T-helper 22 cell (primary cell): ENCODE data around the gene SKIDA1.

Experiments used
- DNase-seq: peaks from one replicate; pipeline ENCODE4 v3.0.0-alpha.2; 2020; ENCODE audit warnings: low read depth

The SKIDA1 gene

GRCh38 chr10:21517134-21518031 lies 8.1 kb downstream of the SKIDA1 start:
- no peak for DNase-seq

DNA sequence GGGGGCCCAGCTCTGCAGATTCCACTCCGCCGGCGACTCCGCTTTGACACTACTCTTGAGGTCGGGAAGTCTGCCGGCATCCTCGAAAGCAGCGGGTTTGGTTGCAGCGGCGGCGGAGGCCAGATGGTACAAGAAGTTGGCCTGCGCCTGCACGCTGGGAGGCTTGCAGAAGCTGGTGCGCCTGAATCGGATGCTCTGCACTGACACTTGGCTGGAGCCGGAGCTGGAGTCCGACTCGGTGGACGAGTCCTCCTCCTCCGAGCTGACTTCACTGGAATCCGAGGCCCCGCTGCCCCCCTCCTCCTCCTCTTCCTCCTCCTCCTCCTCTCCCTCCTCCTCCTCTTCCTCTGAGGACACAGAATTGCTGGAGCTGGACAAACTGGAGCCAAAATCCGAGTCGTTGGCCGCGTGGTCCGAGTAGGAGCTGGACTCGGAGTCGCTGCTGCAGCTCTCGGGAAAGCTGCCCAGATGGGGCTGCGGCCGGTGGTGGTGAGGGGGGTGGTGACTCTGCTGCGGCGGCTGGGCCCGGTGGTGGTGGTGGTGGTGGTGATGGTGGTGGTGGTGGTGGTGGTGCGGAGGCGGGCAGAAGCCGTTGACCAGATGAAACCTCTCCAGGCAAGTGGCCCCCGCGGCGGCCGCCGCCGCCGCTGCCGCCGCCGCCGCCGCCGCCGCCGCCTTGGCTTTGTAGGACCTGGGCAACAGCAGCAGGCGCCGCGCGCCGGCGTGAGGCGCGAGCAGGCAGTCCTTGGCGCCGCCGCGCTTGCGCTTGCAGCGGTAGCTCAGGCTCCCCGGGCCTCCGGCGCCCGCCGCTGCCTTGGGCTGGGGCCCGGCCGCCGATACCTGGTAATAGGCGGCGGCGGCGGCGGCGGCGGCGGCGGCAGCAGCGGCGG lies 9.0 kb downstream of the SKIDA1 start:
- DNase-seq, result peak; percentile 25

GRCh38 chr10:21515361-21516241 lies 9.9 kb downstream of the SKIDA1 start:
- DNase-seq, result no peak

DNA sequence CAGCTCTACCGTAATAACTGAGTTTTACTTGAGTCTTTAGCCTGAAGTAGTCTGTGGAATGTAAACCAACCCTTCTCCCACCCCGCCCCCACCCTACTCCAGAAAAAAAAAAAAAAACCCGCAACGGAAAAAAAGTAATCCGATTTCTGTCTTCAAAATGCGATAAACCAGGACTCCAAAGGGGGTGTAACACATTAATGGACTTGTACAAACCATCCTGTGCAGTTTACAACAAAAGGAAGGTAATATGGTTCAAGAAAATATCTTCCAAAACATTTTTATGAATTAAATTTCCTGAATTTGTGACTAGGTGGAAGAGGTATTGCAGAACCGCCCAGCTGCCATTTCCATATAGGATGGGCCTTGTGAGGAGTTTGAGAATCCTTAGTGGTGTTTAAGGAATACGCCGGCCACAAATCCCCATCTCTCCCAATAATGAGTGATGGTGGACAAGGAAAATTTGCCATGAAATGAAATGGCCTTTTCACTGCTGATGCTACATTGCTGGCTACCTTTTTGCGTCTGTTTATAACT lies 10.6 kb downstream of the SKIDA1 start:
- DNase-seq, result no peak

- no peak for DNase-seq
Measured at GRCh38 chr10:21514129-21514817, 11.2 kb downstream of the SKIDA1 start.

DNA sequence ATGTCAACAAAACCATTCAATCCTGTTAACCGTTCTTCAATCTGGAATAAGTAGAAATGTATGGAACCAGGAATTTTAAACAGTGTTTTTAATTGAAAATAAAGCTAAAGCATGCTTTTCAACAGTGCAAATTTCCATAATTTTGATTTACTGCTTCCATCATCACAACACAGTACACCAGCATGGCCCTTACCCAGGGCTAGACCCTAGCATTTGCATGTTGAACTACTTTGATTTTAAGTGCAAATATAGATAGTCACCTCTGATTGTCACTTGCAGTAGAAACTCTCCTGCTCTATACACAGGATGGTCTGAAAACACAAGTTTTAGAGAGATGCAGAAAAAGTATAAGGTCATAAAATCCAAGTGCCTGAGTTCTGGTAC lies 12.1 kb downstream of the SKIDA1 start:
- DNase-seq, result no peak

- no peak for DNase-seq
Measured at GRCh38 chr10:21512573-21513404, 12.7 kb downstream of the SKIDA1 start.

DNA sequence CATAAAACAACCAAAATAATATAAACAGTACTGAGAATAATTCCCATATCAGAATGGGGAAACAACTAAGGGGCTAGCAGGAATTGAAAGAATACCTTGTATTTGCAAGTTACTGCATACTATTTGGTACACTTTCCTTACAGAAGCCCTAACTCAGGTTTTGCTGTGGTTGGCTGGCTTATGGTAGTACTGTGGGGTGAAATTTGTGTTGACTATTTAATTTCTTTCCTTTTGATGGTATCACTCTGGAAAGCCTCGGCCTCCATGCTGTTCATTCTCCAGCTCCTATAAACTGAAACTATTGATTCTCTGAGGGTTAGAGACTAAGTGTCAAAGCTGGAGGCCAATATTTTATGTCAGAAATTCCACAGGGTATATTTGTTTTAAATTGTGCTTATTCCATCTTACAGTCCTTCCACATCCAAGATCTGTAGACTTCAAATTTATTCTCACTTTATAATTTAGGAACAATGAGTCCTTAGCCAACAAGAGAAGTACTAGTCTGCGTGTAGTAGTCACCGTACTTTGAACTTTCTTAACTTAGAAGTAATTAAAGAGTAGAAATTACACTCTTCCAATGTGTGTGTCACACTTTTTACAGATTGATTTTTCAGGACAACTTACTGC lies 13.4 kb downstream of the SKIDA1 start:
- no peak for DNase-seq

DNA sequence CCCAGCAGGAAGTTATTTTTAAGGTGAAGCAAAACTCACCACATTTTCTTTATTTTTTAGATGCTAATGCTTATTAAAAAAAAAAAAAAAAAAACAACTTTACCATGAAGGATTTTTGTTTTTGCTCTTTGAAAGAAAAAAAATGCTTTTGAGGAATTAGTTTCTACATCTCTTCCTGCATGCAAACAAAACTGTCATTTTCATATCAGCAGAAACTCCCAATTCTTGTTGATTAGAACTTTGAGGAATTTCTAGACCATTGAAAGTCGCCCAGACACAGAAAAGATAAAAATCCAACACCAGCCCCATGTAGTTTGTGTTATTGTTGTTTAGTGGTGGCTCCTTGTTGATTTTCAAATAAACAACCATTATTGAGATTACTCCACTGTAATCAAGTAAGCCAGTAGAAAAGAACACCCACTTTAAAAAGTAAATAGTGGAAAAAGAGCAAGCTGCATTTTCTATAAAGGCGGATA lies 14.3 kb downstream of the SKIDA1 start:
- DNase-seq, result no peak

DNA sequence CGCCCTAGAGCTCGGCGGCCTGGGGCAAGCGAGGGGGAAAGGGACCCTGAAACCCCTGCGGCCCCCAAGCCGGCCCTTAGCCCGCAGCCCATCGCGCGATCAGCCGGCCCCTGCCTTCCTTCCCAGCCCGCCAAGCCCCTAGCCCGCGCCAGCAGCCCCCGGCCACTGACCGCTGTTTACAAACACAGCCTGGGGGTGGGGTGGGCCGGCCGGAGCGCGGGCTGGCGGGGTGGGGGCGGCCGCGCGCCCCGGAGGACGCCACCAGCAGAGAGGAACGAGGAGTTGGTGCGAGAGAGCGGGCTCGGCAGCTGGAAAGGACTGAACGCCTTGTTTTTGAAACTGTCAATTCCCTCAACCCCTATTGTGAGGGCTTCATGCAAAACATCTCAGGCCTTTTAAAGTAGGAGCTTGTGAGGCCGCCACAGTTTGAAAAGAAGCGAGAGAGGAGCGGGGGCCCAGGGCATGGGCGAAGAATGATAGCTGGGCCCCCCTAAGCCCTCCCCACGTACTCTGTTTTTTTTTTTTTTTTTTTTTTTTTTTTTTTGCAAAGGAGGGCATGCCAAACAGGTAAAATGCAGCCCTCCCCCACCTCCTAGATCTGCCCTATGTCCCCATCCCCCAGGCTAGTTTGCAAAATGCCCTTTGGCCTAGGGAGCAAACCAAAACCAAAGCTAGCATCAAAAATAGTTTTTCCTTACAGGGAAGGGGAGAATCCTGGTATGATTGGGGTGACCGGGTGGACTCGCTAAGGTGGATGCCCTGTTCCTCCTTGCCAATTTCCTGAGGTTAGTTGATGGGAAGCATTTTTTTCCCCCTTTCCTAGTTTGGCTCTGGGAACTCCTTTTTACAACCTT lies 15.0 kb downstream of the SKIDA1 start:
- no peak for DNase-seq

- DNase-seq, result no peak
Measured at GRCh38 chr10:21509341-21510240, 15.9 kb downstream of the SKIDA1 start.

DNA sequence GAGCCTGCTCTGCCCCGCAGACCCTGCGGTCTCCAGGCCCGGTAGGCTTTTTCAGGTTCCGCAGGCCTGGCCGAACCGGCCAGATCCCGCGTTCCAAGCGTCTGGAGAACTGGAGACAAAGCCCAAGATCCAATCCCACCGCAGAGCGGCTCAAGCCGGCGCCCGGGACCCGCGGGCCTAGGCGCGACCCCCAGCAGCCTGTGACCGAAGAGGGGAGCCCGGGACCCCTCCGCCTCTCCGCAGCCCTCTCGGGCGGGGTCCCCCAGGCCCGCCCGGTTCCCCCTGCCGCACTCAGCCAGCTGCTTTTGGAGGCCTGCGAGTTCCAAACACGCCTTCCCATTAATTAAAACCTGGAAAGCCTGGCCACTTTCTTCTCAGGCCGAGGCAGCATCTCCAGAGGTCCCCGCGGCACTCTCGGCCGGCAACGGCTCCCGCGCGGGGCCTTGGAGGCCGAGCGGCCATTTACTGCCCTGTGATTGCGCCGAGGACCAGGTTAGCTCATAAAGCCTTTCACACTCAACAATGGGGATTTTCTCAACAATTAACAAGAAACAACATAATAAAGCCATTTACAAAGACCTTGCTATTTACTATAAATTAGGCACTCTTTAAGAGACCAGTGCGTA lies 16.7 kb downstream of the SKIDA1 start:
- no peak for DNase-seq

DNA sequence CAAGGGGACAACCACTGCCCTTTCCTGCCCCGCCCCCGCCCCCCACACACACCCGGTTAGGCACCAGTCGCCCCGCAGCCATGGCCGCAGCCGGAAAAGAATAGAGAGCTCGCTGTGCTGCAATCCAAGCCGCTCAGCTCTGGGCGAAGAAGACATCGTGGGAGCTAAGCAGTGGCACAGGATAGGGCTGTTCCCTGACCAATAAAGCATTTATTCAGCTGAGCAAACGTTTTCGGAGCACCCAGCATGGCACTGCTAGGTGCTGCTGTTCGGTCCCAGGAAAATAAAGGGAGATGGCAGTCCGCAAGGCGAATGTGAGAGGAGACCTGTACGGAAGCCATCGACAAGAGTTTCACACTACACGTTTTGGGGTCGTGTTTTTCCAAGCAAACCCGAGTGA lies 18.3 kb downstream of the SKIDA1 start:
- DNase-seq, result no peak

DNA sequence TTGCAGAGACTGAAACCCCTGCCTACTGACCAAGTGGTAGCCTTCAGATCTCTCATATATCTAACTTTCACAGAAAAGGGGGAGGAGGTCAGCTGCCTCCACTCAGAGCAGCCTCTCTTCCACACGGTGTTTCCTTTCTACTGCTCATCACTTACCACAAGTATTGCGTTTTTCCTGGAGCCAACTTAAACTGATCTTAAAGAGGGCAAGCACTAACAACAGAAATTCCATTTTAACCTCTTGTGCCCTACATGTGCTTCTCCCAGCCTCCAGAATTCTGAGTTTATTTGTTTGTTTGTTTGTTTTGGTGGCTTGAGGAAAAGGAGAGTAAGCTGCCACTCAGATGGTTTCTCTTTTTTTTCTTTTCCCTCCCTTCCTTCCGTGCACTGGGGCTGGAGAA lies 19.1 kb downstream of the SKIDA1 start:
- no peak for DNase-seq

DNA sequence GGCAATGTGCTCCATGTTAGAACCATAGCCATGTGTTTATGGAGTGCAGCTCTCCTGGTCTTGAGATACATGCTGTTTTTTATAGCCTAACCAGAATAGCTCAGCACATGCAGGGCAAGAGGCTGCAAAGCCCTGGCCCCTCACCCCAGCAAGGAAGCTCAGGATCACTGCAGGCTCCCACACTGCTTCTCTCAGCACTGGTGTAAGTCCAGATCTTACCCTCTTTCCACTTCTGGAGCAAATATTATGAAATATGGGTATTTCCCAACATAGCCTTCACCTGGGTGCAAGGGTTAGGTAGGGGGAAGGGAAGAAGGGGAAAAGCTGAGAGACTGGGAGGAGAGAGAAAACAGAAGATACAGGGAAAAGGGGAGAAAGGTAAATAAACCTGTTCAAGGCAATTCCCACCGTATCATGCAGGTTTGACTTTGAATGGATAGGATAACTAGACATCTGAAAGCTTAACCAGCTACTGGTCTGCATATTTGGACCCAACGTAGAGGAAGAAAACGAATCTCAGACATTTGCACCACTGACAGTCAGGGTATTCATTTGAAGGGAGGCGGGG lies 19.7 kb downstream of the SKIDA1 start:
- DNase-seq, result no peak

DNA sequence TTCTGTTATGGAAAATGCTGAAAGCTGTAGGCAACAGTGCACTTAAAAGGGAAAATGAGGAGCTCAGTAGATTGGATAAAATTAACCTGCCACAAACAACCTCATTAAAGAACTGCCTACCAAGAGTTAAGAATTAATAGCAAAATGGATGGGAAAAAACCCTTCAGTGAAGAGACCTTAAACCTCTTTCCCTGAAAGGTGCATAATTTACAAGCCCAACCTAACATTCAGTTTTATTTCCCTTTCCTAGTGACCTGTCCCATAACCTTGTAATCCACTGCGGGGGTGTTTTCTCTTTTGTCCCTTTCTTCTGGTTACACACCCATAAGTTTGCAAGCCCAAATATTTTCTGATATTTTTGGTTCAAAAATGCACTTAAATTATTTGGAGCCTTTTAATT lies 21.9 kb downstream of the SKIDA1 start:
- DNase-seq, result no peak

DNA sequence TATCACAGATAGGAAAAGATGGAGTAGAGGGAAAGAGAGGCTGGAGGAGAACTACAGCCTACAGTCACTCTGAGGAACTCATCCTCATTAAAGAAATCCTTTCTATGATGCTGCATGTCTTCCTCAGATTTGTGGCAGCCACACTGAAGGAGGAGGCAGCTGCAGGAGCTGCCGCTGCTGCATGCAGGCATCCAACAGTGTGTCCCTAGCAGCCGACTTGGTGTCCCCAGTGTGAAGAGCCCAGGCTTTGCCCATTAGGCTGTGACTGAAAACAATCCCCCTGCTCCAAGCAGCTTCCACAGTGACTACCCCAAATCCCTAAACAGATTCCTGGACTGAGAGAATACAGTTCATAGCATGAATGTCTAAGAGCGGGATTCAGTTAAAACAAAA lies 23.1 kb downstream of the SKIDA1 start:
- no peak for DNase-seq
